Measurements from ENCODE around the gene ADGRL1. TPM values are rescaled to one million over a fixed set of nuclear protein-coding genes. Genes with fewer than 3 reads are reported as not detected.
A peak's percentile ranks its signal among the peaks of the same experiment; 100 is the strongest.
"Not testable (repeated sequence)": the region's sequence is repeated elsewhere in the genome, so short reads cannot be mapped to it uniquely, and the experiment has no call there.

Gene ADGRL1
- total RNA-seq, 2 donors from 2014 or later, result 23.9 to 26.1 TPM

DNA sequence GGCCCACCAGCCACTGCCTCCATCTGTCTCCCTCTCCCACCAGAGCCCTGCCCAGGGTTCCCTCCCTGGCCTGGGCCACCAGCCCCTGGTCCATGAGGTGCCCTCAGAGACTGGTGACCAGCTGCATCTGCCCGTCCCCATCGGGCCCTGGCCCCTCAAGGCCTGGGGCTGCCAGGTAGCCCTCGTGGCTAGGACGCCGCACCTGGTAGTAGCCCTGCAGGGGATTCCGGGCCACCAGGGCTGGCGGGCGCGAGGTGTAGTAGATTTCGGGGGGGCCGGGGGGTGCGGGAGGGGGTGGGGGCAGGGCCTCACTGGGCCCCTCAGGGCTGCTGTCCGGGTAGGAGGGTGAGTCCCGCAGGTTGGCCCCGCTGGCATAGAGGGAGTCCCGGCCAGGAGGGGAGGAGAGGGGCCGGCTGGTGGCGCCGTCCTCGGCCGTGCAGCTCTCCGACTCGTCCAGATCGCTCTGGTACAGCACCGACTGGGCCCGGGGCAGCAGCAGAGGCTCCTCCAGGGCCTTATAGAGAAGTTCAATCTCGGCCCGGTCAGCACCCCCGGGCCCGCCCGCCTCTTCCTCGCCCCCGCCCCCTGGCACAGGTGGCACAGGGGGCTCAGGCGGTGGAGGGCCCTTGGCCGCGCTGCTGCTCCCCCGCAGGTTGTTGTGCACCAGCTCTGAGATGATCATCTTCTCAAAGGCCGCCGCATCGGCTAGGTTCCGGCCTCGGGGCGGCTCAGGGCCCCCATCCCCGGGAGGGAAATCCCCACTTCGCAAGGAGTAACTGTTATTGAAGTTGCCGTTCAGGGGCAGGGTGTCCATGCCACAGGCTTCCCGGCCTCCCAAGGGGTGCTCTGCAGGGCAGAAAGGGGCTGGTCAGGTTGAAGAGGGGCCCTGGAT lies 55.0 kb downstream of the ADGRL1 start:
- intact Hi-C loops (cut with DNase I), result loop anchor here in 1 of 2 donors (10.0 kb wide), 1 partner anchor 194 kb away; no protein-coding TSS in a partner anchor
- DNase-seq, result no peak

DNA sequence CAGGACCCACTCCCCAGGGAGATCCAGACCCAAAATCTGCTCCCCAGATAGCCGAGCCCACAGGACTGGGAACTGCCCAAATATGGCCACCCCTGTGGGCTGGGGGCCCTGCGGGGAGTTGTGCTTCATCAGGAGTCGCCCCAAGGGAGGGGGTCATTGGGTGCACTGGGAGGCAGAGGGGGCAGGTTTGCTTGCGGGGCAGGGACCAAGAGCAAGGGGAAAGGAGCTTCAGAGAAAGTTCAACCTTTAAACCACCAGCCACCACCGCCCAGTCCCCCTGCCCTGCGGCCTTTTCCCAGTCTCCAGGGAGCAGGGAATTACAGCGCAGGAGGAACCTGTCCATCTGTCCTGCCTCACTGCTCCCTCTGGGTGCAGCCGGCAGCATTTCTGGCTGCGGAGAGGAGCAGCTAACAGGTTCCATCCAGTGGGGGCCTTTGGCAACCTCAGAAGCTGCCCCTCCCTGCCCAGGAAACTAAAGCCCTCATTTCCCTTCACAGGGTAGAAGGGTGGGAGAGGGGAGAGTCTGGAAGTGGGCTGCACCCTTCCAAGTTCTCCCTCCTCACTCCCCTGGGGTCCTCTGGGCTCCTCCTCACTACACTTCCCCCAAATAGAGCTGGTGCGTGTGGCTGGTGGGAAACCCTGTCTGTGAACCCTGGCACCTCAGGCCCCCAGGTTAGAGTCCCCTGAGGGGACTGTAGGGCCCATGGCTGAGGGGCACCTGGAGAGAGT lies 55.8 kb downstream of the ADGRL1 start:
- DNase-seq, result no peak
- intact Hi-C loops (cut with DNase I), result loop anchor here in 1 of 2 donors (10.0 kb wide), 1 partner anchor 195 kb away; no protein-coding TSS in a partner anchor
- no peak for ATAC-seq

More for the DNA sequence above, 55.0 kb downstream of the ADGRL1 start:
- no peak for ATAC-seq

DNA sequence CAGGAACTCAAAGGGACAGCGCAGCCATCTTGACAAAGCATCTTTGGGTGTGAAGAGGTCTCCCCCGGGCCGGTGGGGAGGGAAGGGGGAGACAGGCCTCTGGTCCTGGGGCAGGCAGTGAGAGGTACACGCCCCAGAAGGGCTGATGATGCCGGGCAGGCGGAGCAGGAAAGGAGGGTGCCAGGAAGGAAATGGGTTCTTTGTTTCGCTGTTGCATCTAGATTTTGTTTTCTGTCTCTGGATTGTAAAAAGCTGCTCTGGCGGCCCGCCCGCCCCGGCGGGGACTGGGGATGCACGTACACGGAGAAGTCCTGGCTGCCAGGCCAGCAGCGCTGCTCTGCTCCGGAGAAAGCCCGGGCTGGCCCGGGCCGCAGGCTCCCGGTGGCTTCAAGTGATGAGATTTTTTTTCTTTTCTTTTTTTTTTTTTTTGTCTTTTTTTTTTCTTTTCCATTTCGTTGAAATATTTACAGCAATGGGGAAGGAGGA lies 56.4 kb downstream of the ADGRL1 start:
- DNase-seq, result peak; percentile 89
- intact Hi-C loops (cut with DNase I), result loop anchor here in 1 of 2 donors (2.0 to 10.0 kb wide), 2 partner anchors 55 to 199 kb away; partner anchors contain the start of gene ADGRL1
- ATAC-seq, result peak; percentile 60 to 62

DNA sequence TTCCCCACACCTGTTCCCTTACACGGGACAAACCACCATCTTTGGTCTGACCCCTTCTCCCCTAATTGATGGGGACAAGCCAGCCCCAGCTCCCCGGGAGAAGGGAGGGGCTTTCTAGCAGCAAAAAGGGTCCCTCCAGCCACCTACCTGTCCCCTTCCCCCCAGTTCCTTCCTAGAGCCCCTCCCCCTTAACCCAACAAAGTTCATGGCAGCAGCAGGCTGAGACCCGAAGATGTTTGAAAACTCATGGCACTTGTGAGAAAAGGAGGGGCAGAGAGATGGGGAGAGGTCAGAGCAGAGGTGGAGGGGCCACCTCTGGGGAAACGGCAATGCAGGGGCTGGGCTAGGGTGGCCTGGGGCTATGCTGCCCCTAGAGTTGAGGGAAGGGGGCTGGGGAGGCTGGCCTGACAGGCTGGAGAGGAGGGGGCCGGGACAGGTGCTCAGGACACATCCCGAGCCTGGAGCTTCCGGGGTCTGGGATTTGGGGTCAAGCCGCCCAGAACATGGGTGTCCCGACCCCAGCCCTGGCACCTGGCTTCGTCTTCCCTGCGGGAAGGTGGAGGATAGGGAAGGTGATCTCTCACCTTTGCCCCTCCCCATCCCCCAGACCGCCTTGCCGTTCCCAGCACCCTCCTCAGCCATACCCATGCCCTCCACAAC lies 57.1 kb downstream of the ADGRL1 start:
- ATAC-seq (peak in 1 of 2 donors; percentile 1), DNase-seq (no peak)
- intact Hi-C loops (cut with DNase I), result loop anchor here in 1 of 2 donors (2.0 to 10.0 kb wide), 2 partner anchors 56 to 200 kb away; partner anchors contain the start of gene ADGRL1

DNA sequence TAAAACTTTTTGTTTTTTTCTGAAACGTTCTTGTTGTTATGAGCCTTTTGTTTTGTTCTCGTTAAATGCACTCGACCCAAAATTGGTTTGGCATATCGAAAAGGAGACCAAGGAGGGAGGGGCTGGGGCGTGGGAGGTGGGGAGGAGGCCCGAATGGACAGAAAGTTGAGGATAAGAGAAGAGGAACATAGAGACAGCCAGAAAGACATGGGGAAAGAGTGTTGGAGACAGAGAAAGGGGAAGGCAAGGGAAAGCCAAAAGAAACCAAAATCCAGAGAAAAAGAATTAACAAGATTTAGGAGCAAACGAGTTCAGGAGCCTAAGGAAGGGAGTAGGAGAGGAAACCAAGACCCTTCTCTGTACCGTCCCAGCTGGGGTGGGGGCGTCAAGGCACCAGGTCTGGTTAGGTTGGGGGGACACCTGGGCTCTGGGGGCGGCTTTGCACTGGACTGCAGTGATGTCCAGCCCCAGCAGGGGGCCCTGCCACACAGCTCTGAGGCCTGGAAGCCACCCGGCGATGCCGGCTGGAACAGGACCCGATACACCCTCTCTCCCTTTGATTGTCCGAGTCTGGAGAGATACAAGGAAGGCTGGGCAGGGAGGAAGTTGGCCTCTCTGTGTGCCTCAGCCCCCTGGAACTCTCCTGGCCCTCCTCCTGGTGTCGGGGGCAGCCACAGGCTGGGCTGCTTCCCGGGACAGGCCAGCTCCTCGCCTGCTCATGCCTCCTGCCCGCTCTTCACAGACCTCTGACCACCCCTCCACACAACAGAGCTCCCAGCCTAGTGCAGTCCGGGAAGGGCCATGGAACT lies 58.0 kb downstream of the ADGRL1 start:
- intact Hi-C loops (cut with DNase I), result loop anchor here in 1 of 2 donors (2.0 to 10.0 kb wide), 2 partner anchors 57 to 201 kb away; partner anchors contain the start of gene ADGRL1
- DNase-seq, result peak; percentile 85
- peak; percentile 83 to 87 for ATAC-seq

DNA sequence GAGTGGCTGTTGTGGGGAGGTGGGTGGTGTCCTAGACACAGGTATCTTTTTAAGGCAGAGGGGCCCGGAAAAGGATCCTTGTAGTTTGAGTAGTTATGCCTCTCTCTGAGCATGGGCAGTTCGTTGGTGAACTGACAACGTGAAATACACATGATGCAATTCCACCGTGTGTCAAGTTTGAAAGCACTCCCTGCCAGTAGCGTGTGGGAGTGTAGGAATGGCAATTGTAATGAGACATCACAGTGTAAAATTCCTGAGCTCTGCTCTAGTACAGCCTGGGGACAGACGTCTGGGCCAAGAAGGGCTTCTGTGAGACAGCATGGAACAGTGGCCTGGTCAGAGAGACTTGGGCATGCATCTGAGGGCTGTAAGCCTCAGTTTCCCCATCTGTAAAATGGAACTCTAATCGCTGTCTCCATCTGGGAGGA lies 59.2 kb downstream of the ADGRL1 start:
- intact Hi-C loops (cut with DNase I), result loop anchor here in 1 of 2 donors (10.0 kb wide), 1 partner anchor 58 kb away; the partner anchor contains the start of gene ADGRL1
- no peak for DNase-seq
- ATAC-seq, result peak in 1 of 2 donors; percentile 39

DNA sequence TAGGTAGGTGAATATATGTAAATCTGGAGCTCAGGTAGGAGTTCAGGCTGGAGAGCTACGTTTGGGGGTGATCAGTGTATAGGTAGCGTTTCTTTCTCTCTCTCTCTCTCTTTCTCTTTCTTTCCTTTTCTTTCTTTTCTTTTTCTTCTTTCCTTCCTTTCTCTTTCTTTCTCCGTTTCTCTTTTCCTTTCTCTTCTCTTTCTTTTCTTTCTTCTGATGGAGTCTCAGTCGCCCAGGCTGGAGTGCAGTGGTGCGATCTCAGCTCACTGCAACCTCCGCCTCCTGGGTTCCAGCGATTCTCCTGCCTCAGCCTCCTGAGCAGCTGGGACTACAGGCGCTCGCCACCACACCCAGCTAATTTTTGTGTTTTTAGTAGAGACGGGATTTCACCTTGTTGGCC lies 59.8 kb downstream of the ADGRL1 start:
- intact Hi-C loops (cut with DNase I), result loop anchor here in 1 of 2 donors (10.0 kb wide), 1 partner anchor 59 kb away; the partner anchor contains the start of gene ADGRL1
- not testable (repeated sequence) for DNase-seq, ATAC-seq

DNA sequence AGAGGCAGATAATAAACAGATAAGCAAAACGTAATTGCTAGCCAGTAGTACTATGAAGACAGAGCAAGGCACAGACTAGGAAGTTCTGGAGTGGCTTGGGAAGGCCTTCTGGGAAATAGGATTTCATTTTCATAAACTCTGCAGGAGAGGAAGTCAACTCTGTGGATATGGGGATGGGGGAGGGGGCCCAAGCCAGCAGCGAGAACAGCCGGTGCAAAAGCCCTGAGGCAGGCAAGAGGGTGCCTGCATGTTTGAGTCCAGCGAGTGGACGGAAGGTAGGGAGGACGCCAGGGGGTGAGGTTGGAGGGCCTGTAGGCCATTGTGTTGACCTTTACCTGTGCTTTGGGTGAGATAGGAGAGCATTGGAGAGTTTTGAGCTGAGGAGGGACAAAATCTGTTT lies 60.6 kb downstream of the ADGRL1 start:
- no peak for ATAC-seq
- no peak for DNase-seq
- intact Hi-C loops (cut with DNase I), result loop anchor here in 1 of 2 donors (10.0 kb wide), 1 partner anchor 59 kb away; the partner anchor contains the start of gene ADGRL1

DNA sequence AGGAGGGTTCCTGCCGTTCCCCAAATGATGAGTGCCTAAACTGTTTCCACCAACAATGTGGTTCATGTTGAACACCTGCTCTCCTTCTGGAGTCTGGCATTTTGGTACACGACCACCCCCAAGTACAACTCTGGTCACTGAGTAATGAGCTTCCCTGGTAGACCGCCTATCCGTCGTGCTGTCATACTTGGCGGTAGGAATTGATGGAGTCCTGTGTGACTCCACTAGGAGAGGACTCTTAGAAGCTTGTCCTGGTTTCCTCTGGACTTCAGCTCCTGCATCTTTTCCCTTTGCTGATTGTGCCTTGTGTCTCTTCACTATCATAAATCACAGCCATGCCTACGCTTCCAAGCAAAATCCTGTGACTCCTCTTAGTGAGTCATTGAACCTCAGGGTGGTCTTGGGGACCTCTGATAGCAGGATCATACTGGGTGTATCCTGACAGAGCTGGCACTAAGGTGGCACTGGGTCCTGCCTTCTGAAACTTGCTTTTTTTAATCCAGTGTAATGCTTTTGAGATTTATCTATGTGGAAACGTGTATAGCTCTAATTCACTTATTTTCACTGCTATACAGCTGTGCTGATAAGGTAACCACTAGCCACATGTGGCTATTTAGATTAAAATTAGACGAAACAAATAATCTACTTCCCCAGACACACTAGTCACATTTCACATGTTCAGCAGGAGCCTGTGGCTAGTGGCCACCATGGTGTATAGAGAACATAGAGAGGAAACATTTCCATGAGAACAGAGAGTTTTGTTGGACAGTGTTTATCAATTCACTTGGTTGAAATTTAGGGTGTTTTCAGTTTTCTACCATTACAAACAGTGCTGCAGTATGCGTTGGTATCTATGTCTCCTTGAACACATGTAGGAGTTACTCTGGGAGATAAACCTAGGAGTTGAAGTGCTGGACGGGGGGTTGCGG lies 63.4 kb downstream of the ADGRL1 start:
- ATAC-seq, result peak in 1 of 2 donors; percentile 10
- intact Hi-C loops (cut with DNase I), result loop anchor here in 1 of 2 donors (10.0 kb wide), 1 partner anchor 62 kb away; the partner anchor contains the start of gene ADGRL1
- no peak for DNase-seq

DNA sequence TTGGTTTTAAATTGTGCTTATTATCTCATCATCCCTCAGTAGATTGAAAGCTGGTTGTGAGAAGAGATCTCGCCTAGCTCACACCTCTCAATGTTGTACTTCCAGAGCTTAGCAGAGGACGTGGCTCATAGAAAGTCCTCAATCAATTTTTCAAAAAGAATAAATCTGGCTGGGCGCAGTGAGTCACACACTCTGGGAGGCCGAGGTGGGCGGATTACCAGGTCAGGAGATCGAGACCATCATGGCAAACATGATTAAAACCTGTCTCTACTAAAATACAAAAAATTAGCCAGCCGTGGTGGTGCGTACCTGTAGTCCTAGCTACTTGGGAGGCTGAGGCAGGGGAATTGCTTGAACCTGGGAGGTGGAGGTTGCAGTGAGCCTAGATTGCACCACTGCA lies 64.9 kb downstream of the ADGRL1 start:
- ATAC-seq, result no peak
- intact Hi-C loops (cut with DNase I), result loop anchor here in 1 of 2 donors (10.0 kb wide), 1 partner anchor 64 kb away; the partner anchor contains the start of gene ADGRL1
- DNase-seq, result no peak

DNA sequence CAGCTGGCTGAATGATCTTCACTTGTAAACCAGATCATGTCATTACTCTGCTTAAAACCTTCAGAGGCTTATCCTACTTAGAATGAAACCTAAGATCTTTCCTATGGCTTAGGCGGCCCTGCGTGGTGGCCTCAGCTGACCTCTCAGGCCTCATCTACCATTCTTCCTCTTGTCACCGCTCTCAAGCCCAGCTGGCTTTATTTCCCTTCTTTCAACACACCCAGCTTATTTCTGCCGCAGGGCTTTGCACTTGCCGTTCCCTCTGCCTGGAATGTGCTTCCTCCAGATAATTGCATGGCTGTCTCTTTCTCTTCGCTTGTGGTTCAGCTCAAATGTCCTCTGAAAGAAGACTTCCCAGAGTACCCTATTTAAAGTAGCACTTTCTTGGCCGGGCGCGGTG lies 66.0 kb downstream of the ADGRL1 start:
- DNase-seq, result no peak
- ATAC-seq, result no peak
- intact Hi-C loops (cut with DNase I), result loop anchor here in 1 of 2 donors (5.0 to 10.0 kb wide), 2 partner anchors 63 to 65 kb away; partner anchors contain the start of gene ADGRL1

DNA sequence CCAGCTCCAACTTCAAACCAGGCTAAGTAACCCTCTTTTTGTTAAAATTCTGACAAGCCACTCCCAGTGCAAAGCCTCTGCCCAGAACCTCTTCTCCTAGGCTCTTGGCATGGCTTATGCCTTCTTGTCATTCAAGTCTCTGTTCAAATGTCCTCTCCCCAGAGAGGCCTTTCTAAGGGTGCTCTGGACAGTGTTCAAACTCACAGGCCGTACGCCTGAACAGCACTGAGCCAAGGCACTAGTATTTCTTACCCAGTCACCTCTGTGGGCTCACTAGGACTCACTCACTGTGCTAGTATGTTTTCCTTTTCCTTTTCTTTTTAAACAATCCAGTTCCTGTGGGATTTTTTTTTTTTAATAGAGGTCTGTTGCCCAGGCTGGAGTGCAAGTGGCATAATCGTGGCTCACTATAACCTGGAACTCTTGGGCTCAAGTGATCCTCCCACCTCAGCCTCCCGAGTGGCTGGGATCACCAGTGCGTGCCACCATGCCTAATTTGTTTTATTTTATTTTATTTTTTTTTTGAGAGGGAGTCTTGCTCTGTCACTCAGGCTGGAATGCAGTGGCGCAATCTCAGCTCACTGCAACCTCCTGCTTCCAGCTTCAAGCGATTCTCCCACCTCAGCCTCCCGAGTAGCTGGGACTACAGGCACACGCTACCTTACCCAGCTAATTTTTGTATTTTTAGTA lies 67.2 kb downstream of the ADGRL1 start:
- intact Hi-C loops (cut with DNase I), result loop anchor here in 1 of 2 donors (5.0 kb wide), 1 partner anchor 61 kb away; no protein-coding TSS in a partner anchor

DNA sequence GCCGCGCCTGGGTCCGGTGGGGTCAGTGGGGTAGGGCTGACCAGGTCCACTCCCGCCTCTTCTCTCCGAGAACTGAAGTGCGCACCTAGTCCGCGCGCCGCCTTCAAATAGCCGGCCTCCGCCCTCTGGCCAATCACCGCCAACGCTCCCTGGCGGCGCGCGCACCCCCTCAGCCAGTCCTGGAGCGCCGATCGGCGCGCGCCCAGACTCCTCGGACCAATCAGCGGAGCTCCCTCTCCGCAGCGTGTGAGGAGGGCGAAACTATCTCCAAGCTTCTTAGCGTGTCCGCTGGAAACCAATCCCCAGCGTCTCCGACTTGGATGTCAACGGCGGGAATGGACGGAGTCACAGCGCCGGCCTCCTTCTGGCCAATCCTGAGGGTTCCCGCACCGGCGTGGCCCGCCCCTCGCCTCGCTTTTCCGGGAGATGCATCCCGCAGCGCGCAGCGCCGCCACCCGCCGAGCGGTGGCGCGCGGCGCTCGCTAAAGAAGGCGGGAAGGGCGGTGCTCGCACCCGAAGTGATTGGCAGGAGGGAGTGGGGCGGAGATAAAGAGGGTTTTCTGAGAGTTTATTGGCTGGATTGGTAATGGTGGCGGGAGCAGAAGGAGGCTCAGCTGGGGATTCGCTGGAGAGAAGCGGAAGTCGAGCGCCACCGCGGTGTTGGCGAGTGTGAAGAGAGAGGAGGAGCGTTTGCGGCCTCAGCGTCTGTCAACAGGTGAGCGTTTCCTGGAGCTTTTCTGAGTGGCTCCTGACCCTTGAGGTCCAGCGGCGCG lies 69.3 kb downstream of the ADGRL1 start, which contains the start of gene ASF1B:
TSS of gene ASF1B (minus strand) at position 81 of the 773 bp plus-strand sequence. CDS start 133 bp downstream, outside the sequence.
- peak; percentile 99 for DNase-seq
- intact Hi-C loops (cut with DNase I), result loop anchor here in 1 of 2 donors (5.0 kb wide), 1 partner anchor 59 kb away; no protein-coding TSS in a partner anchor
- ATAC-seq, result peak; percentile 94 to 96

More for the DNA sequence above, 67.2 kb downstream of the ADGRL1 start:
- DNase-seq, result no peak
- no peak for ATAC-seq

DNA sequence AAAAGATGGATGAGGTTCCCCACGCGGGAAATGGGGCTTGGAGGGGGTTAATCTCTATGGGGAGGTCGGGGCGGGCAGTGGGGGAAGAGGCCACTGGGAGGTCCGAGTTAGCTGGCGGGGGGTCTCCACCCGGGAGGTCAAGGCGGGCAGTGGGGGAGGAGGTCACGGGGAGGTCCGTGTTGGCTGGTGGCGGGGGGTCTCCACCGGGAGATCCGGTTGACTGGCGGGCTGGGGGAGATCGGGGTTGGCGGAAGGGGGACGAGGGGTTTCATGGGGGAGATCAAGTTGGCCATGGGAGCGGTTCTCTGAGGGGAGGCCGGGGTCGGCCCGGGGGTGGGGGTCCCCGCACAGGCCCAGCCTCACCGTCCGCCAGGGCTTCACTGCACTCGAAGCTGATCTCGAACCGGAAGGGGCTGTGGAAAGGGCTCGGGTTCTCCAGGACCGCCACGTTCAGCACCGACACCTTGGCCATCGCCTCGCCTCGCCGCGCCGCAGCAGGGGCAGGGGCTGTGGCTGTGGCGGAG lies 69.9 kb downstream of the ADGRL1 start:
- ATAC-seq, result no peak
- DNase-seq, result no peak
- intact Hi-C loops (cut with DNase I), result loop anchor here in 1 of 2 donors (5.0 kb wide), 1 partner anchor 59 kb away; no protein-coding TSS in a partner anchor
